ENCODE results near the gene ACY1.
"Not testable (repeated sequence)": the region's sequence is repeated elsewhere in the genome, so short reads cannot be mapped to it uniquely, and the experiment has no call there.

GRCh38 chr3:52033748-52034147 is 50.4 kb downstream of the ACY1 start:
- TF ChIP-seq, protein P1, sequence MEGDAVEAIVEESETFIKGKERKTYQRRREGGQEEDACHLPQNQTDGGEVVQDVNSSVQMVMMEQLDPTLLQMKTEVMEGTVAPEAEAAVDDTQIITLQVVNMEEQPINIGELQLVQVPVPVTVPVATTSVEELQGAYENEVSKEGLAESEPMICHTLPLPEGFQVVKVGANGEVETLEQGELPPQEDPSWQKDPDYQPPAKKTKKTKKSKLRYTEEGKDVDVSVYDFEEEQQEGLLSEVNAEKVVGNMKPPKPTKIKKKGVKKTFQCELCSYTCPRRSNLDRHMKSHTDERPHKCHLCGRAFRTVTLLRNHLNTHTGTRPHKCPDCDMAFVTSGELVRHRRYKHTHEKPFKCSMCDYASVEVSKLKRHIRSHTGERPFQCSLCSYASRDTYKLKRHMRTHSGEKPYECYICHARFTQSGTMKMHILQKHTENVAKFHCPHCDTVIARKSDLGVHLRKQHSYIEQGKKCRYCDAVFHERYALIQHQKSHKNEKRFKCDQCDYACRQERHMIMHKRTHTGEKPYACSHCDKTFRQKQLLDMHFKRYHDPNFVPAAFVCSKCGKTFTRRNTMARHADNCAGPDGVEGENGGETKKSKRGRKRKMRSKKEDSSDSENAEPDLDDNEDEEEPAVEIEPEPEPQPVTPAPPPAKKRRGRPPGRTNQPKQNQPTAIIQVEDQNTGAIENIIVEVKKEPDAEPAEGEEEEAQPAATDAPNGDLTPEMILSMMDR (conservative IDR thresholded peaks at IDR 0.05; ENCODE audit: low read length), result not testable (repeated sequence)
- TF ChIP-seq EZH2phosphoT487 (IDR thresholded peaks at IDR 0.05; ENCODE audit: borderline replicate concordance, low read depth, low read length), result not testable (repeated sequence)

Measured in OCI-LY7 (cell line).